HG02852 (cell line): Measurements from ENCODE around the gene CDH2.

ENCODE experiments used
- ATAC-seq: cut with Tn5 transposase; IDR thresholded peaks from one replicate; pipeline ENCODE4 v1.9.1; 2021; ENCODE audit warnings: mild to moderate bottlenecking, moderate library complexity; ENCODE audit not compliant: unreplicated experiment

Gene CDH2

GRCh38 chr18:28004606-28005005 lies 172.3 kb downstream of the CDH2 start:
- ATAC-seq = no peak

- ATAC-seq = no peak
These were observed 173.5 kb downstream of the CDH2 start for GRCh38 chr18:28003451-28003850.

GRCh38 chr18:28002841-28003240 lies 174.1 kb downstream of the CDH2 start:
- ATAC-seq = no peak

- ATAC-seq = no peak
These were observed 180.1 kb downstream of the CDH2 start for GRCh38 chr18:27996801-27997272.

- no peak for ATAC-seq
These were observed 181.0 kb downstream of the CDH2 start for GRCh38 chr18:27995770-27996502.

- no peak for ATAC-seq
These were observed 182.4 kb downstream of the CDH2 start for GRCh38 chr18:27994571-27994970.

- ATAC-seq = no peak
These were observed 185.5 kb downstream of the CDH2 start for GRCh38 chr18:27991391-27991790.

- no peak for ATAC-seq
These were observed 191.1 kb downstream of the CDH2 start for GRCh38 chr18:27985832-27986231.

GRCh38 chr18:27983780-27984179 lies 193.2 kb downstream of the CDH2 start:
- no peak for ATAC-seq

- no peak for ATAC-seq
These were observed 200.0 kb downstream of the CDH2 start for GRCh38 chr18:27976806-27977408.

- ATAC-seq = no peak
These were observed 206.6 kb downstream of the CDH2 start for GRCh38 chr18:27970321-27970720.

GRCh38 chr18:27969206-27969605 lies 207.7 kb downstream of the CDH2 start:
- no peak for ATAC-seq

- no peak for ATAC-seq
These were observed 208.8 kb downstream of the CDH2 start for GRCh38 chr18:27967913-27968824.

GRCh38 chr18:27966881-27967280 lies 210.0 kb downstream of the CDH2 start:
- ATAC-seq = no peak

- ATAC-seq = no peak
These were observed 212.1 kb downstream of the CDH2 start for GRCh38 chr18:27964811-27965210.

- ATAC-seq = no peak
These were observed 217.8 kb downstream of the CDH2 start for GRCh38 chr18:27959101-27959500.

GRCh38 chr18:27956001-27956640 lies 220.8 kb downstream of the CDH2 start:
- no peak for ATAC-seq

- ATAC-seq = no peak
These were observed 222.7 kb downstream of the CDH2 start for GRCh38 chr18:27954226-27954625.

GRCh38 chr18:27952741-27953140 lies 224.2 kb downstream of the CDH2 start:
- ATAC-seq = no peak

GRCh38 chr18:27950648-27951228 lies 226.2 kb downstream of the CDH2 start:
- ATAC-seq = no peak

- ATAC-seq = no peak
These were observed 227.9 kb downstream of the CDH2 start for GRCh38 chr18:27948986-27949385.
